Raji (cell line): ENCODE measurements around the gene CAMTA1.

Experiments
- POLR2A ChIP-seq: IDR thresholded peaks from 2 replicates; pipeline ENCODE4 v1.6.1; 2011; ENCODE audit warnings: low read depth, low read length, control low read depth; ENCODE audit not compliant: insufficient read depth

CAMTA1 gene

GRCh38 chr1:7454052-7454815 lies 669.0 kb downstream of the CAMTA1 start:
- no peak for TF ChIP-seq POLR2A

DNA sequence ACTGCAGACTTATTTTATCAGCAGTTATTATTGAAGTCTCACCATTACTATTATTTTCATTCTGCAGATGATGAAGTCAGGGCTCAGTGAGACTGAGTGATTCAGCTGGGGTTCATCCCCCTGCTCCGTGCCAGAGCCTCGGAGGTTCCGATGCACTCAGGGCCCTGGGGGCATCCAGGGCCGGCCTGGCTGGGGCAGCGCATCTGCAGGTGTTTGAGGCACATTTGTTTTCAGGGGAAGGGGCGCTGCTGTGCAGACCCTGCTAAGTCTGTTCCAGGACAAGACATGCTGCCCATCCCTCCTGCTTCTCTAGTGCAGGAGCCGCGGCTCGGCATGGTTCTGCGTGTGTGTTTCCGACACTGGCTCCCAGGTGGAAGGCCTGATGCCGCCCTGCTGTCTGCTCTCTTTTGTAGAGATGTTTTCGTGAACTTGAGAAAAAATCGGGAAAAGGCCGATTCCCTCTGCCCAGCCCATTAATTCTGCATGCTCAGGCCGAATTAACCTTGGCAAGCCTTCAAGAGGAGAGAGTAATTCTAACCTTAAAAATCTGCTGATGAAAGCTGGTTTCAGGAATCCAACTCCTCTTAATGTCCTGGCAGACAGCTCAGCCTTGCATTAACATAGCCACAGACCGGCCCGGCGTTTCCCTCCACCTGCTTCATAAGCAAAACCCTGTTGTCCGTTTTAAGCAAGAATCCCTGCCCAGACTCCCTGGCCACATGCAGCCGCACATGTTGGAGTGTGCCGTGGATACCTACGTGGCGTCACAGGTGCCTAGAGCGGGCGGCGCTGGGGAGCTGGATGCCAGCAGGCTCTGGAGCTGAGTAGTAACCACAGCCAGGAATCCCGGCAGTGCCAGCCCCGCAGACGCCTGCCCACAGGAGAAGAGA lies 669.9 kb downstream of the CAMTA1 start:
- no peak for TF ChIP-seq POLR2A

DNA sequence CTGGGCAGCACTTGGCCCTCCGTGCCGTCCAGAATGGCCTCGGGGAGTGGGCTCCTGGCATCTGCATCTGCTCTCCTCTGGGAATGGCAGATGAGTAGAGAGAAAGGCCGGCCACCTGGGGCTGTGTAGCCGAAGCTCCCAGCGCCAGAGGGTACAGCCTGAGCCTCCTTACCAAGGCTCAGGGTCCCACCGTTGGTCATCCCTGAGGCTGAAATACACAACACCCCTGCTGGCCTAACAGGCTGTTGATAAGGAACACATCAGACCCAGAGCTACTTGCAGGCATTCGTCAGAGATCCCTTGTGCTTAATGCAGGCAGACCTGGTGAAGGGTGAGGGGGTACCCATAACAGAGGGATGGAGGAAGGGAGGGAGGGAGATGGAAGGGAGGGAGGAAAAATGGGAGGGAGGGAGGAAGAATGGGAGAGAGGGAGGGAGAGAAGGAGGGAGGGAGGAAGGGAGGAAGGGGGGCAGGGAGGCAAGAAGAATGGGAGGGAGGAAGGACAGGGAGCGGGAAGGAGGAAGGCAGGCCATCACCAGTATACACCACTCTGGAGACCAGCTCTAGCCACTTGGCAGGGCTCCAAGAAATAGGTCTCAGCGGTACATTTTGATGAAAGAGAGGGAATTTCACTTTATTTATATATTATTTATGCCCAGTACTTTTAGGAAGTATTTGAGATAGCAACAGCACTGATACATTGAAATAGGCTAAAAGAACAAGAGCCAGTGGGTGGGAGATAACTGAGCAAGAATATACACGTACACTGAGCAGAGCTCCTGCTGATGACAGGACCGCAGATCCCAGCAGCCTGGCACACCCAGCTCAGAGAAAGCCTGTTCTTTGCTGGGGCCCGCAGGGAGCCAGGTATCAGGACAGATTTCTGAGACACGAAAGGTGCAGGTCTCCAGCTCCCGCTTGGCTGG lies 670.8 kb downstream of the CAMTA1 start:
- TF ChIP-seq POLR2A, result no peak

DNA sequence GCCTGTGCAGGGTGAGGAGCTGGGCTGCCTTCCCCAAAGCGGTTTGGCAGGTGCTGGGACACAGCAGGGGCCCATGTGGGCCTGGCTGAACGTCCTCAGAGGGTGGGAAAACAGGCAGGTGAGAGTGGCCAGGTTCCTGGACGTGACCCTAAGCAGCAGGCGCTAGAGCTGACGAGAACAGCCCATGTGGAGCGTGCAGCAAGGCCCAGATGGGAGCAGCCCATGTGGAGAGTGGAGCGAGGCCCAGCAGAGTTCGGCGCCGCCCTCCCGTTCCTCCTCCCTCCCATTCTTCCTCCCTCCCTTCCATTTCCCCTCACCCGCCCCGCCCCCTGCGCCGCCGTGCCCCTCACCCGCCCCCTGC lies 671.4 kb downstream of the CAMTA1 start:
- TF ChIP-seq POLR2A, result no peak

DNA sequence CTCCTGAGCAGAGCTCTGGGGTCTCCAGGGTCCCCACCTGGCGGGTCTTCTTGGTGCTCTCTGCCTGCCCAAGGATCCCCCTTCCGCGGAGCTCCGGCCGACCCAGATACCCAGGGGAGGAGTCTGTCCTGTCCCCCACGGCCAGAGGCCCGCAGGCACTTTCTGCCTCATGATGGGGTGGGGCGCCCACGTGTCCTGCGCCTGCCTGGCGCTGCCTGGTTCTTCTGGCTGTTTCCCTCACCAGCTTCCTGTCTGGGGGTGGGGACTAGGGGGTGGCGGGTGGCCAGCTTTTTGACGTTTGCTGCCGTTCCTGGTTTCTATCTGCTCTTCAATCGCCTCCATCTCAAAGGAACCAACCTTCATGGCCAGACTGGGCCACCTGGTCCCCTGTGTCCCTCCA lies 672.6 kb downstream of the CAMTA1 start:
- no peak for TF ChIP-seq POLR2A

DNA sequence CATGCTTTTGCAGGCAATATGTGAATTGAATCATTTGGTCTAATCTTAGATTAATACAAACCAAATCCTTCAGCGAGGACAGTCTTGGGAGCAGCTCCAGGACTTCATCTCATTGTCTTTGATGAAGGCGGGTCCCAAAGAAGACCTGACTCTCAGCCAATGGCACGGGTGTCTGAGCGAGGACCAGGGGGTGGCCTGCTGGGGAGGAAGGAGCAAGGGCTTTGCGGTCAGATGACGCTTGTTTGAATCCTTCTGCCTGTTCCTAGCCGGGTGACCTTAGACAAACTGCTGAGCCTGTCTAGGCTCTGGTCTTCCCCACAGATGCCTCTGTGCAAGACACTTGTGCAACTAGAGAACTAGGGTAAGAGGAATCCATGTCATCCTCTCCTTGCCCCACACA lies 673.7 kb downstream of the CAMTA1 start:
- TF ChIP-seq POLR2A, result no peak

DNA sequence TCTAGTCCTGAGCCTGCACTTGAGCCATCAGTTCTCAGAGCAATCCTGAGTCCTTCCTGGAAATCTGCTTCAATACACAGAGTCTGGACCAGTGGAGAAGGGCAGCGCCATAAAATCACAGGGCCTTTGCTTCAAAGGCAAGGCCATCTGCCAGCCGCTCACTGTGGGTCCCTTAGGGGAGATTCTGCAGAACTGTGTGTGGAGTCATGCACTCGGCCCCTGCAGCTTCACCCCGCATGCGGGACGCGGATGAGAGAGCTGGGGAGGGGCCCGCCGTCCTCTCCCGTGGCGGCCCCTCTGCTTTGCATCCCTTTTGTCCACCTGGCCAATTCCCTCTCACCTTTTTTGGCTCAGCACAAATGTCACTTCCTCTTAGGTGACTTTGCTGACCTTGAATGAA lies 674.7 kb downstream of the CAMTA1 start:
- TF ChIP-seq POLR2A, result no peak

DNA sequence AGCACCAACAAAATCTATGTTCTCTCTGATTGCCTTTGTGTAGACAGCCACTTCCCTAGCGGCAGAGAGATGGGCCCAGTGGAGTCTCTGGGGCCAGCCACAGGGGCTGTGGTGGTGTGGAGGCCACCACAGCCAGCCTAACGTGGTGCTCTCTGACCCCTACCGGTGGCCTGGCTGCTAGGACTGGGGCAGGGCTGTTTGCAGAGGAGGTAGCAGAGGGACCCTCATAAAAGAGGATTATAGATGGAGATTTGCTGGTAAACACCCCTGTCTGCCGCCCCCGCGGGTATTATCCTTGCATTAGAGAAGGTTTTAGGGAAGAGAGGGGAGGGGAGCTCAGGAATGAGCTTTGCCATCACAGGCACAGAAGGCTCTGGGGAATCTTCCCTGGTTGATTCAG lies 675.6 kb downstream of the CAMTA1 start:
- TF ChIP-seq POLR2A, result no peak

DNA sequence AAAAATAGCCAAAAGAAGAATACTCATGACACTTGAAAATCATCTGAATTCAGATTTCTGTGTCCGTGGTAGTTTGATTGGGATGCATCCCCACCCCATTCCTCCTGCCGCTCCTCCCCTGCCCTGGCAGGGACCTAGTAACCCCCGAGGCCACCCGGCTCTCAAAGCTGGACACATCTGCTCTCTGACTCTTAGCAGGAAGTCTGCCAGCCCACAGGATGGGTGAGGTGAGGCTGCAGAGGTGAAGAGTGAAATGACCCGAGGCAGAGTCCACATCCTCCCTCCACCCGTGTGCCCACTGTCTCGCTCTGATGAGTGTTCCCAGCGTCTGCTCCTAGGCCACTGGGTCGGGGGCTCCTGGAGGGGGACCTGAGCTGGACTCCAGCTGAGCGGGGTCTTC lies 677.4 kb downstream of the CAMTA1 start:
- no peak for TF ChIP-seq POLR2A

GRCh38 chr1:7463526-7463925 lies 678.3 kb downstream of the CAMTA1 start:
- no peak for TF ChIP-seq POLR2A

DNA sequence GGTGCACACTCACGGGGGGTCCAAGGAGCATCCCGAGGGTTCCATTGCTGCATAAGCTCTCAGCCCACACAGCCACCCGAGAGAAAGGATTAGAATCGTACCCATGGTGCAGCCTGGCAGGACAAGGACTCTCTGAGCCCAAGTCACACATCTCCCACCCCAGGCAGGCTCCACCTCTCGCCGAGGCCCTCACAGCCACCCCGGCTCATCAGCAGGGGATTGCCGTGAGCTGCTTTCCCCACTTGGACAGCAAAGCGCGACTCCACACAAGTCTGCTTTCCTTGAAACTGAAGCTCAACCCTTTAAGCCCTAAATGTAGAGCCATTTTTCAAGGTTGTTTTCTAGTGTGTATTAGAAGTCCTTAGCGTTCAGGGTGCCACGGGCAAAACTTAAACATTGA lies 679.5 kb downstream of the CAMTA1 start:
- TF ChIP-seq POLR2A, result no peak

- no peak for TF ChIP-seq POLR2A
These were observed 682.4 kb downstream of the CAMTA1 start for GRCh38 chr1:7467476-7468175.

DNA sequence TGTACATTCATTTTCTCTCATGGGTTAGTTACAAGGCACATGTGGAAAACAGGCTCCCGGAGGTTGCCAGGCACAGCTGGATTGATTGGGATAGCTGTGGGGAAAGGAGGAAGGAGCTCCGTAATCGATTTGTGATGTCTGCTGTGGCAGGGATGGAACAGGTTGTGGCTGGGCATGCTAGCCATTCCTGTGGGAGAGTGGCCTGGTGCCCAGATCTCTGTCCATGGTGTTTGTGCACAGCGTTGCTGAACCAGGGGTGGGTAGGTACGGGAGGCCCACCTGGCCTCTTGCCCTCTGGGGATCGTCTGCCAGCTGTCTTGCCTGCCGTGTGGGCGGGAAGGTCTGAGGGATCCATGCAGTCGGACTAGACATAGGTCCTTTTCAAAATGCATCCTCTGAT lies 683.0 kb downstream of the CAMTA1 start:
- TF ChIP-seq POLR2A, result no peak

DNA sequence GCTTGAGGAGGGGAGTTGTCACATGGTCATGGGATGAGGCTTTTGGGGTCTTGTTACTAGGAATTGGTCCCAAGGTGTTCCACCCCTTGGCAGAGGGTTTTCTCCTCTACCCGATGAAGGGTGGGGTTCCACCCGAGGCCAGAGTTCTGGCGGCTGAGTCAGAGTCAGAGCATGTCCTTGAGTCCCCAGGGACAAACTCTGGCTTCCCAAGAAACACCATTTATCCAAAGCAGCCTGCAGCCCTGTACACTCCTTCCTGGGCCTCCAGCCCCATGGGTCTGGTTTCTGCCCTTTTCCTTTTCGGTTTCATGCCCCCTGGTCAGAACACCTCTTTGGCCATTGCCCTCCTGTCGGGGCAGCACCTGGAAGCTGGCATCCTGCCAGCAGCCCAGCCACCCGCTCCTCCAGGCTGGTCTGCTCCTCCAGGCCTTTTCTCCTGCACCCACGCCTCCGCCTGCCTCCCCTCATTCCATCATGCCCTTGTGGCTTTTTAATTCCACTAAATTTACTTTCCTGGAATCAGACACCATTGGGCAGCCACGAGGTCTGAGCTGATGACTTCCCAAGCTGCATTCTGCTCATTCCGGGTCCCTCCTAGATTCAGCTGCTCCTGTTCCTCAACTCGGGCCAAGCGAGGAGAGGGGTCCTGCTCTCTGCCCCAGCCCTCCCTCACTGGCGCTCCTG lies 684.1 kb downstream of the CAMTA1 start:
- no peak for TF ChIP-seq POLR2A
